Esophagus squamous epithelium (tissue), 5 donors: ENCODE results near the gene PDP2. TPM values are rescaled to one million over a fixed set of nuclear protein-coding genes. Genes with fewer than 3 reads are reported as not detected.
A peak's percentile ranks its signal among the peaks of the same experiment; 100 is the strongest.

Experiments
- DNase-seq: peaks from one replicate; lab custom pipeline; 2025; lab: John Stamatoyannopoulos, UW
- H3K27ac ChIP-seq, 4 donors: fragments of 200-600 bp; sonication (generic); one replicate each; pipeline ENCODE4 v1.5.1; 2016 to 2019; ENCODE audit warnings: mild to moderate bottlenecking in 1 of 4
- H3K27me3 ChIP-seq, 4 donors: fragments of 200-600 bp; sonication (generic); 1 replicate in 3 of 4; 2 replicates in 1 of 4; pipeline versions ENCODE4 v1.5.1 to v1.6.0; 2017 to 2021; ENCODE audit warnings: antibody characterized with exemption in 1 of 4
- H3K36me3 ChIP-seq, 3 donors: fragments of 200-600 bp; sonication (generic); one replicate each; pipeline ENCODE4 v1.5.1; 2016 to 2019
- H3K4me1 ChIP-seq, 3 donors: fragments of 200-600 bp; sonication (generic); one replicate each; pipeline ENCODE4 v1.5.1; 2017 to 2019
- H3K4me3 ChIP-seq, 4 donors: fragments of 200-600 bp; sonication (generic); 1 replicate in 3 of 4; 2 replicates in 1 of 4; pipeline ENCODE4 v1.5.1; 2016 to 2019; ENCODE audit warnings: mild to moderate bottlenecking in 2 of 4, moderate library complexity in 1 of 4
- H3K9me3 ChIP-seq, 3 donors: fragments of 200-600 bp; sonication (generic); one replicate each; pipeline ENCODE4 v1.5.1; 2016 to 2019
- CTCF ChIP-seq, 6 experiments: fragments of 450-650 bp in 4 of 6; fragments of 200-600 bp in 2 of 6; sonication (generic) in 2 of 6; IDR thresholded peaks; one replicate each; pipeline ENCODE4 v1.5.1; 2016 to 2019; ENCODE audit warnings: antibody characterized with exemption in 6 of 6, mild to moderate bottlenecking in 4 of 6, moderate library complexity in 4 of 6
- POLR2A ChIP-seq, 4 donors: fragments of 450-650 bp; IDR thresholded peaks; one replicate each; pipeline ENCODE4 v1.6.1; 2017; ENCODE audit warnings: antibody characterized with exemption in 4 of 4, mild to moderate bottlenecking in 4 of 4, moderate library complexity in 3 of 4
- WGBS, 2 donors: methylation state at CpG; one replicate each; pipeline ENCODE4 v1.1.5; 2018; 5-methylcytosine and 5-hydroxymethylcytosine counted together
- intact Hi-C: fragments of 100-400 bp; cut with DNase I; formaldehyde crosslinking; loops from one replicate; pipeline ENCODE4 v1.15.0; 2022
- total RNA-seq, 4 donors: library from RNA; depleted of rRNA; stranded (reverse); fragments of >200 nt; gene quantifications; one replicate each; pipeline ENCODE4 v1.1.0, GENCODE V29; 2016
- donor health status: DM: yes; HTN: yes; CAD: no.

The PDP2 gene
- total RNA-seq, 4 donors from 2014 or later, result 4.1 to 12.9 (median 9.4) TPM

GRCh38 chr16:66910175-66910940, 30.0 kb downstream of the PDP2 start:
- H3K4me3 ChIP-seq, result peak overlapping the region in 1 of 4 donors; percentile 6
- no peaks in the 10 kb centered on the region for H3K9me3 ChIP-seq
- DNase-seq, result no peak
- H3K36me3 ChIP-seq, result no peaks in the 10 kb centered on the region
- TF ChIP-seq POLR2A (IDR thresholded peaks at IDR 0.05) (no peak), CTCF (IDR thresholded peaks at IDR 0.05) (no peak)
- H3K27ac ChIP-seq, result peak overlapping the region in 3 of 4 donors; percentile 30 to 75 (median 49)
- 83% methylated on average over 4 to 6 of the region's 14 CpGs for WGBS, 2 donors
- no peaks in the 10 kb centered on the region for H3K27me3 ChIP-seq
- intact Hi-C loops, result no loop called here
- H3K4me1 ChIP-seq, result peaks cover 7 to 59% (median 16%) of the 10 kb centered on the region in 3 donors

GRCh38 chr16:66911112-66911511, 30.8 kb downstream of the PDP2 start:
- WGBS, 2 donors, result no CpG with 5 or more reads among the region's 5 CpGs
- no peaks in the 10 kb centered on the region for H3K27me3 ChIP-seq
- H3K27ac ChIP-seq, result peak overlapping the region; percentile 30 to 75 (median 49)
- peaks cover 5 to 51% (median 8%) of the 10 kb centered on the region in 3 donors for H3K4me1 ChIP-seq
- H3K36me3 ChIP-seq, result no peaks in the 10 kb centered on the region
- DNase-seq, result no peak
- peak overlapping the region in 1 of 4 donors; percentile 6 for H3K4me3 ChIP-seq
- TF ChIP-seq POLR2A (IDR thresholded peaks at IDR 0.05), result no peak
- H3K9me3 ChIP-seq, result no peaks in the 10 kb centered on the region
- intact Hi-C loops, result no loop called here

GRCh38 chr16:66911801-66912200, 31.5 kb downstream of the PDP2 start:
- H3K27me3 ChIP-seq, result no peaks in the 10 kb centered on the region
- intact Hi-C loops, result no loop called here
- no peaks in the 10 kb centered on the region for H3K36me3 ChIP-seq
- H3K9me3 ChIP-seq, result no peaks in the 10 kb centered on the region
- H3K27ac ChIP-seq, result peak overlapping the region in 3 of 4 donors; percentile 25 to 75 (median 49)
- TF ChIP-seq CTCF (IDR thresholded peaks at IDR 0.05) (no peak), POLR2A (IDR thresholded peaks at IDR 0.05) (no peak)
- DNase-seq, result no peak
- no peak overlapping the region for H3K4me3 ChIP-seq
- WGBS, 2 donors, result 96 to 100% methylated on average over 4 to 6 of the region's 8 CpGs
- H3K4me1 ChIP-seq, result peaks cover 5 to 44% (median 7%) of the 10 kb centered on the region in 3 donors

- Histone ChIP-seq H3K9me3 (no peaks in the 10 kb centered on the region), H3K4me3 (no peak overlapping the region), H3K27me3 (no peaks in the 10 kb centered on the region), H3K27ac (no peak overlapping the region), H3K4me1 (peaks cover 5 to 31% (median 7%) of the 10 kb centered on the region in 3 donors), H3K36me3 (no peaks in the 10 kb centered on the region)
- intact Hi-C loops, result no loop called here
- TF ChIP-seq CTCF (IDR thresholded peaks at IDR 0.05) (no peak), POLR2A (IDR thresholded peaks at IDR 0.05) (no peak)
- DNase-seq, result no peak
- WGBS, 2 donors, result 49 to 72% methylated on average over 7 to 8 of the region's 10 CpGs
These were observed 32.8 kb downstream of the PDP2 start for GRCh38 chr16:66913081-66913480.

- TF ChIP-seq POLR2A (IDR thresholded peaks at IDR 0.05), result no peak
- no peak for TF ChIP-seq CTCF (IDR thresholded peaks at IDR 0.05)
- Histone ChIP-seq H3K27ac (no peak overlapping the region), H3K4me3 (no peak overlapping the region), H3K9me3 (no peaks in the 10 kb centered on the region), H3K36me3 (no peaks in the 10 kb centered on the region), H3K27me3 (no peaks in the 10 kb centered on the region), H3K4me1 (peaks cover 7 to 28% (median 8%) of the 10 kb centered on the region in 3 donors)
- 94 to 100% methylated on average over 3 of the region's 4 CpGs for WGBS, 2 donors
- DNase-seq, result no peak
- intact Hi-C loops, result no loop called here
These were observed 33.4 kb downstream of the PDP2 start for GRCh38 chr16:66913711-66914110.
